Fibroblast of skin of back (primary cell): ENCODE data around the gene PREPL.
A peak's percentile ranks its signal among the peaks of the same experiment; 100 is the strongest.

Source experiments
- DNase-seq: peaks from one replicate; pipeline ENCODE4 v3.0.0-alpha.2; 2013

Gene PREPL

DNA sequence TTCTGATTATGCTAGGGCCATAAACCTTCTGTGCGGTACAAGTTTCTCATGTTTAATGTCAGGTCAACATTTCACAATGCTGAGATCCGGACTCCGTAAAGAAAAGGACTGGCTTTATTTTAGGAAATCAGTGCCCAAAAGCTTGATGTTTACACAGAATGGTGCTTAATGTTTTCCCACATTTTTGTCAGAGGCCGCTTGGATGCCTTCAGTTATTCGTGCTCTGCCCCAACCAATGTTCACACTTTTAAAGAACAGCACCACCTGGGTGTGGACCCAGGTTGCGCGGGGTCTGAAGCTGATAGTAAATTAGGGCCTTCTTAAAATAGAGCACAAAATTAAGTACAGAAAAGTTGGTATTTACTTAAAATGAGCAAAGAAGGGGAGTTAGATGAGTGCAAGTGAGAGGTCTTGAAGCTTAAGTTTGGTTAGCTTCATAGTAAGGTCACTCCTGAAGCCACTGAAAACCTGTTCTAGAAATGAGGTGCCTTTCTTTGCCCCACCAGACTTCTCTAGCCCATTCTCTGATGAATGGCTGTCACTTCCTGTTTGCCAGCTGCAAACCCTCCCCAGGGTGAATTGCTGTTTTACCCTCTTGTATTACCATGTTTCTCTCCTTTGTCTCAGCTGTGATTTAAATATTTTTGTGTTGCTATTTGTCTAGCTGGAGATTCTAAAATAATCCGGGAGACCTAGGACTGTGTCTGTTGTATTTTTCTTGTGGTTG, 65.5 kb downstream of the PREPL start:
- no peak for DNase-seq

DNA sequence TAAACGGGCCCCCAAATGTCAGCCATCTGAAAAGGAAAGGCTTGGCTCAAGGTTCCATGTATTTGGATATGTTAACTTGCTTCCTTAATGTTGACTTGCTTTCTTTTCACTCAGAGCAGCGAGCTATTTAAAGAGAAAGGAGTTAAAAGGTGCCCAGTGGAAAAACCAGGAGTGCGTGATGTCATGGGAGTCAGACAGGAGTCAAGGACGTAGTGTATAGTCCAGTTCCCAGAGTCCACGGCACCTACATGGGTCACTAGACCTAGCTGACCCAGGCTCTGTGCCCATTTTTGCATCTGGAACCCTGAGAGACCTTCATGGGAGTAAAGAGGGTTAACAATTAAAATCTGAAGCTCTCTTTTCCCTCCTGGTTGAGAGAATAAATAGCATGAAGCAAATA, 66.2 kb downstream of the PREPL start:
- DNase-seq = no peak

DNA sequence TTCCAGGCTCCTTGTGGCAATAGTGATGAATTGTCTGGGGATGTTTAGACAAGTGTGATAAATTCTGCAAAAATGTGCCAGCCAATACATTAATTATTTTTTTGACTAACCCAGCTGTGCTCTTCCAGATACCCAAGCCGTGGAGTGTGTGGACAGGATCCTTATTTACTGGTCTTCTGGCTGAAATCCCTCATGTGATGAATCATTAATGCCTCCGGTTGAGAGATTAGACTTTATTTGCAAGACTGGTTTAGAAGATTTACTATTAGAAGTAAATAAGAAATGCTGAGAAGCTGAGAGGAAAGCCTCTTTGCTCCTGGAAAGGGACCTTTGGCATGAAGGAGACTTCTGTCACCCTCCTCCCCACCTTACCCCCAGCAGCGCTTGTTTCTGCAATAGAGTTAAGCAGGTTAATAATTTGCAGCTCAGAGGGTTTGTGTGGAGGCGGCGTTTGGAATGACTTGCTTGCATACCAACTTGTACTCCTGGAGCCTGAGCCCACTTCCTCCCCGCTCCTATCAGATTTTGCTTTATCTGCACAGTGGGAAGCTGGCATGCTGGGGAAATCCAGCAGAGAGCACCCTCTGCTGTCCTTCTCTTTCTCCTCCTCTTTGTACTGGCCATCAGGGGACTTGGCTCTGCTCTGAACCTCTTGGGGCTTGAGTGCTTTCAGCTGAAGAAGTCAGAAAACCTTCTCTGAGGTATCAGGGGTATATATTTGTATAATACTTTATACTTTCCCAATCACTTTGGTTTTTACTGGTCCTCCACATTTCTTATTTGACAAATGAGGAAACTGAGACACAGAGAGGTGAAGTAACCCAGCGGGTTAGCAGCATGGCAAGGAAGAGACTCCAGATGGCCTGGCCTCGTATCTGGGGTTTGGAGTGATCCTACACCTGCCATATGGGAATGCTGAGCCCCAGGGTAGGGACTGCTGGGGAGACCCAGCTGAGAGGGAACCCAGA, 69.7 kb downstream of the PREPL start:
- peak; percentile 91 for DNase-seq

DNA sequence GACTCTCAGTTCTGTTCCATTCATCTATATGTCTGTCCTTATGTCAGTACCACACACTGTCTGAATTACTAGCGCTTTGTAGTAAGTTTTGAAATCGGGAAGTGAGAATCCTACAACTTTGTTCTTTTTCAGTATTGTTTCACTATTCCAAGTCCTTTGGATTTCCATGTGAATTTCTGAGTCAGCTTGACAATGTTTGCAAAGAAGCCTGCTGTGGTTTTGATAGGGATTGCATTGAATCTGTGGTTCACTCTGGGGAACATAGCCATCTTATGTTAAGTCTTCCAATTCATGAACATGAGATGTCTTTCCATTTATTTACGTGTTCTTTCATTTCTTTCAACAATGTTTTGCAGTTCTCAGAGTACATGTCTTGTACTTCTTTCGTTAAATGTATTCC, 71.0 kb downstream of the PREPL start:
- DNase-seq = peak; percentile 68

DNA sequence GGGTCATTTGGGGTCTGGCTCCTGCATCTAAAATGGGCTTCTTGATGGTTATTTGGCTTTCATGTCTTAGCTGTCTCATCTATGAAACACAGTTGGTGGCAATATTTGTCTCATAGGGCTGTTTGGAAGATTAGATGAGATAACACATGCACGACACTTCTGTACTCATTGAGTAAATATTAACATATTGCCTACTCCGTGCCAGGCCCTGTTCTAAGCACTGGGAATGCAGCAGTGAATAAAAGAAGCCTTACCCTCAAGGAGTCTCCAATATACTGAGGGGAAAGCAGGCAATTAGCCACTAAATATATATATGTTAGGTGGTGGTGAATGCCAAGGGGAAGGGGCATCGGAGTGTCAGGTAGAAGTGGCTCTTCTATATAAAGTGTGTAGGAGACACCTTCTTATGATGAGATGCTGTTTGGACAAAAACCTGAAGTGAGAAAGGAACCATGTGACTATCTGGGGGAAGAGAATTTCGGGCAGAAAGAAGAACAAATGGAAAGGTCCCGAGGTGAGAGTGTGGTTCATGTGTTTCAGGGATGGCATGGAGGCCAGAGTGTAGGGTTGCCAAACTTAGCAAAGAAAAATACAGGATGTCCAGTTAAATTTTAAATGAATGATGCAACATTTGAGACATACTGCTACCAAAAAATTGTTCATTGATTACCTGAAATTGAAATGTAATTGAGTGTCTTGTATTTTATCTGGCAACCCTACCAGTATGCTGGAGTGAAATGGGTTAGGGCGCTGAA, 74.2 kb downstream of the PREPL start:
- no peak for DNase-seq

DNA sequence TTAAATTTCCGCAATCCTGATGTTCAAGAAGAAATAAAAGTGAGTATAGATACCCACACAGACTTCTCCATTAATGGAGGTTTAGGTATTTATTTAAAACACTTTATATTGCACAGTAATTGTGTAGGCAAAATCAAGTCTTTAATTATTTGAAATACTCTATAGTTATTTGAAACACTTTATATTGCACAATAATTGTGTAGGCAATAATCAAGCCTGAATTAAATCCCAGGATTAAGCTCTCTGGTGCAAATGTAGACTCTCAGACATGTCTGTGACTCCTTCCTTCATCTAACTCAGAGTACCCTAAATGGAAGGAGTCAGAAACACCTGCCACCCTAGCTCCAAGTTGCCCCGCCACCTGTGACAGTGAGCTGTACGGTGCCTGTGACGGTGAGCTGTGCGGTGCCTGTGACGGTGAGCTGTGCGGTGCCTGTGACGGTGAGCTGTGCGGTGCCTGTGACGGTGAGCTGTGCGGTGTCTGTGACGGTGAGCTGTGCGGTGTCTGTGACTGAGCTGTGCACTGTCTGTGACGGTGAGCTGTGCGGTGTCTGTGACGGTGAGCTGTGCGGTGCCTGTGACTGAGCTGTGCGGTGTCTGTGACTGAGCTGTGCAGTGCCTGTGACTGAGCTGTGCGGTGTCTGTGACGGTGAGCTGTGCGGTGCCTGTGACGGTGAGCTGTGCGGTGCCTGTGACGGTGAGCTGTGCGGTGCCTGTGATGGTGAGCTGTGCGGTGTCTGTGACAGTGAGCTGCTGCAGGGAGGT, 75.0 kb downstream of the PREPL start:
- no peak for DNase-seq

DNA sequence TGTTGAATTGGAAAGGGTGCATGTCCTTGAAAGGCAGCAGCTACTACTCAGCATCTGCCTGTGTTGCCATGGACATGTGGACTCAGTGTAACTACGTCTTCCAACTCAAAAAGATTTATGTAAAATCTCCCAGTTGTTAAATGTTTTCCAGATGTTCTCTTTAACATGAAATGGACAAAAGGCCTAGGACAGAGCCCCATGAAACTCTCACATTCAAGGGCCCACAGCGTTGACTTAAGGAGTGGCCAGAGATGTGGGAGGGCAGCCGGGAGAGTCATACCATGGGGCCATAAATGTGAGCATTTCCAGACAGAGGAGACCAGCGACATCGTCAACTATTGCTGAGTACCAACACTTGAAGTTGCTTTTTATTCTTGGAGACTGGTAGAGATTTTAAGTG, 76.1 kb downstream of the PREPL start:
- no peak for DNase-seq

DNA sequence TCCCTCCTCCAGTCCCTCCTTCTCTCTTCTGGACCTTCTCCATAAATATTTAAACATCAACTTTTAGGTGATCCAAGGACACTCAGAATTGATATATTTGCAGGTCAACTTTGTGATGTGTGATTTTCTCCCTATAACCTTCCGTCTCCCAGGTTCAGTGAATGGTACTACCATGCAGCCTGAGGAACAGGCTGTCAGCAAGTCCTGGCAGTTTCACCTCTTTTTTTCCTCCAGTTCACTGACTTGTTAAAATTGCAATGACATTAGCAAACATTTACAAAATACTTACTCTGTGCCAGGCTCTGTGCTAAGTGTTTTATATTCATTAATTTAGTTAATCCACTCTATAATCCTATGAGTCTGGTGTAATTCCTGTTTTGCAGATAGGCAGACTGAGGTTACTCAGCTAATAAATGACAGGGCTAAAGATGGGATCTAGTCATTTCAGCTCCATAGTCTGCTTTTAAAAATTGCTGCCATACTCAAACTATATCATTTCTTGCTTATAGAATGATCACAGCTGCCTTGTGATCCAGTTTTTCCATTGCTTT, 78.1 kb downstream of the PREPL start:
- DNase-seq = no peak

DNA sequence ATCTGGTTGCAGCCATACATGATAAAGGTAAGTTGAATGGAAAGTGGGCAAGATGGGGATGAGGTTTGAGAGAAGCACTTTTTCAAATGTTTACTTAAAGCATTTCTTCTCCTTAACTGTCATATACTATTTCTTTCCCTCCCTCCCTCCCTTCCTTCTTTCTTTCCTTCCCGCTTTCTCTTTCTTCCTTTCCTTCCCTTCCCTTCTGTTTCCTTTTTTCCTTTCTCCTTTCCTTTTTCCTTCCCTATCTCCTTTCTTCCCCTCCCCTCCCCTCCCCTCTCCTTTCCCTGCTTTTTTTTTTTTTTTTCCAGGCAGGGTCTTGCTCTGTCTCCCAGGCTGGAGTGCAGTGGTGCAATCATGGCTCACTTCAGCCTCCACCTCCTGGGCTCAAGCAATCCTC, 80.4 kb downstream of the PREPL start:
- no peak for DNase-seq

DNA sequence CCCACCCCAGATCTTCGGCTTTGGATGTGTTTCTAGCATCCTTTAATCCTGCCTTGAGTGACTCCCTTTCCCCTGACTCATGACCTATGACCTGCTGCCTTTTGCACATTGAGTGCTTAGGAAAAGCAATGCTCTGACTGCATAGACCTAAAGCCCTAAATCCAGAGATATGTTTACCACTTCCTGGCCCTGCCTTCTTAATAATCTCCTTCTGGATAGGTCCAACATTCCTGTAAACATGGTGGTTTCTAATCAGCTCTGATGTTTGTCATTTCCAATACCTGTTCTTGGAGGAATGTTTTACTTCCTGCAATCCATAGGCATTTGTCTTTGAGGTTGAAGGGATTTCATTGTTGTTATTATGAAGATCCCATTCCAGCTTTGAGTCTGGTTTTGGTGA, 83.8 kb downstream of the PREPL start:
- DNase-seq = no peak

DNA sequence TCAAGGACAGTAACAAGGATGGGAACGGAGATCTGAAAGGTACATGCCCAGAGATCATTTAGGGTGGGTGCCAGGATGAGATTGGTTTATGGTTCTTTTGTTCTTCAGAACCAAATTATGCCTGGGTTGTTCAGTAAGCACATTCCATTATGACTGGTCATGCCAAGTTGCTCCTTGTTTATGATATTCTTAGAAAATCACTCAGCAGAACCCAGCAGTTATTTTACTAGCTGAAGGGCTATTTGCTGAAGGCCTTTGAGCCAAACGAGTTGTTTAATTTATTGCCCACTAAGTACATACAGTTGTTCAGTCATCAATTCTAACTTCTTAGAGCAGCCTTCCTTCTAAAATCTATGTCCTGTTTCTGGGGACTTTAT, 85.4 kb downstream of the PREPL start:
- DNase-seq = peak; percentile 36

DNA sequence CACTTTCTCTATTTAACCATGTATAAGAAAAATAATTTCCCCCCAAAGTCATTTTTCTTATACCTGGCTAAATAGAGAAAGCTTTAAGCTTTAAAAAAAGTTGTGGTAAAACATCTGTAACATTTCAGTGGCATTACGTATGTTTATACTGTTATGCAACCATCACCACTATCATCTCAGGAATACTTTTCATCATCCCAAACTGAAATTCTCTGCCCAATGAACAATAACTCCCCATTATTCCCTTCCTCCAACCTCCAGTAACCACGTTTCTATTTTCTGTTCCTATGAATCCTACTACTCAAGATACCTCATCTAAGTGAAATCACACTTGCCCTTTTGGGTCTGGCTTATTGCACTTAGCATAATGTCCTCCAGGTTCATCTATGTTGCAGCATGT, 87.7 kb downstream of the PREPL start:
- no peak for DNase-seq

DNA sequence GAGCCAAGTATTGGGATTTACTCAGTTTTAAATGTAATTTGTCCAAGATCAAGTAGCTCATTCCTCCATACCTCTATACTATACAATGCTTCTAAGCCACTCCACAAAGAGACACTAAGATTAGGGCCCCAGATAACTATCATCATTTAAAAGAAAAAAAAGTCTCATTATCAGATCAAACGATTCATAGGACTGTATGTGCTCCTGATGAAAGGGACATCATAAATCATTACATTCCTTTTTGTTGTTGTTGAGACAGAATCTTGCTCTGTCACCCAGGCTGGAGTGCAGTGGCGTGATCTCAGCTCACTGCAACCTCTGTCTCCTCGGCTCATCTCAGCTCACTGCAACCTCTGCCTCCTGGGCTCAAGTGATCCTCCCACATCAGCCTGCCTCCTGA, 88.2 kb downstream of the PREPL start:
- DNase-seq = no peak

DNA sequence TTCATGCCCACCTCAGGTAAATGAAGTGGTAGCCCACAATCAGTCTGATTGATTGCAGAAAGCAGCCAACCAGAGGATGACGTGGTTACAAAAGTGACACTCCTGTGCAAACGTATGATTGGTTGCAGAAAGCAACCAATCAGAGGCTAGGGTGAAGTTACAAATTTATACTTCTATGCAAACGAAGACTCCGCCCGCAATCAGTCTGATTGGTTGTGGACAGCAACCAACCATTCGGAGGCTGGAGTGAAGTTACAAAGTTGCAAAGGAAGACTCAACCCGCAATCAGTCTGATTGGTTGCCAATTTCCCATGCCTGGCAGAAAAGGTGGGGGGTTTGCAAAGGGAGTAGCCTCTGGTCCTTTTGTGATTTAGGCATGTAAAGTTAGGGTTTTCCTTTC, 90.0 kb downstream of the PREPL start:
- DNase-seq = no peak

DNA sequence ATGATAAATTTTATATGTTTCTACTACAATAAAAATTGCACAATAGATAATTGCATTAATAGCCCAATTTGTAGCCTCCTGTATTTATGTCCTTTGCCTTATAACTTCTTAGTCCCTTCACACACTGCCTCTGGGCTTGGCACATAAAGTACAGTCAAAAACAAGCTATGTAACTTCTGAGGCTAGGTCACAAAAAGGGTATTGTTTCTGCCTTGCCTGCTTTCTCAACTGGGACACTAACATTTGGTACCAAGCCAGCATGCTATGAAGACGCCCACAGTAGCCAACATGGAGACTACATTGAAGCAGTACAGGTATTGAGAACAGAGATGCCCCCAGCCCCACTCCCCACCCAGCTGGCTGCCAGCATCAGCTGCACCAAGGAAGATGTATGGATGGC, 91.5 kb downstream of the PREPL start:
- DNase-seq = no peak

DNA sequence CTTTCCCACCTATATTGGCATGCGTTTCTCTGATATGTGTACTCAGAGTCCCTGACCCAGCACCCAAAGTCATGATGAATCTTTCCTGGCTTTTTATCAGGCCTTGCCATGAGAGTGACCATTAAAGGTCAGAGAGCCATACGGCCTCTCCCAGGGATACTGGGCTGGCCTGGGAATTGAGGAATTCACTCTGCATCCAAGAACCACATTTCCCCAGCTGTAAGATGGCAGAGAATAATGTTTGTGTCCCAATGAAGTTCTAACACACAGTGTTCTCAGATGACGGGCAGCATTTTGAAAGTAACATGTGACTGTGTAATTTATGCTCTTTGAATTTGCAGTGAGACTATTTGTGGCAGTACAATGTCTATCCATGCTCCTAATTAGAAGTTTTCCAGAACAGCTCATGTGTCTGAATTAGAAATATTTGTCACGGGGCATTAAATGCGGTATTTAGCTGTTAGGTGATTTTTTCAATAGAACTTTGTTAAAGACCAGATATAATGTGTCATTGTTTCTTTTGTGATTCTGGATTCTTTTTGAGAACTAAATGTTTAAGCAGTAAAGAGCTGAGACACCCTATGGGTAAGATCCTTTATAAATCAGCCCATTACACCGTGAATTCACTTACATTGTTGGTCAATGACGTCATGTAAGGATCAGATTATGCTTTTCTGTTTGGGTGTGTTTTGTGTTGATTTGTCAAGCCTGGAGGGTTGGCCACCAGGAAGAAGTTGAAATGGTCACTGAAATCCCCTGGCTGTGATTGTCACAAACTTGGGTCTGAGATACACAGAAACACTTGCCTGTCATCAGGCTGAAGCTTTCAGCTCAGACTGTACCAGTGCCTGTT, 93.3 kb downstream of the PREPL start:
- peak; percentile 68 for DNase-seq
